LoVo (cell line): ENCODE measurements around the gene CILP2.

ENCODE experiments used
- DNase-seq: peaks from one replicate; pipeline ENCODE4 v3.0.0-alpha.2; 2016; ENCODE audit warnings: low spot score

CILP2 gene

GRCh38 chr19:19544257-19544953 lies 6.3 kb downstream of the CILP2 start:
- no peak for DNase-seq

GRCh38 chr19:19544954-19545591 lies 7.0 kb downstream of the CILP2 start:
- no peak for DNase-seq

- no peak for DNase-seq
Observed at GRCh38 chr19:19545707-19546106, 7.6 kb downstream of the CILP2 start.

GRCh38 chr19:19546751-19547162 lies 8.7 kb downstream of the CILP2 start:
- DNase-seq, result no peak

GRCh38 chr19:19547674-19548336 lies 9.7 kb downstream of the CILP2 start:
- no peak for DNase-seq

- DNase-seq, result no peak
Observed at GRCh38 chr19:19548915-19549759, 11.1 kb downstream of the CILP2 start.

- DNase-seq, result no peak
Observed at GRCh38 chr19:19549804-19550464, 11.9 kb downstream of the CILP2 start.

GRCh38 chr19:19550485-19550929 lies 12.4 kb downstream of the CILP2 start:
- DNase-seq, result no peak

GRCh38 chr19:19550972-19551852 lies 13.1 kb downstream of the CILP2 start:
- no peak for DNase-seq

GRCh38 chr19:19551853-19552192 lies 13.8 kb downstream of the CILP2 start:
- no peak for DNase-seq

- peak; percentile 25 for DNase-seq
Observed at GRCh38 chr19:19552798-19553197, 14.7 kb downstream of the CILP2 start.

GRCh38 chr19:19553670-19554069 lies 15.6 kb downstream of the CILP2 start:
- DNase-seq, result no peak

- peak; percentile 44 for DNase-seq
Observed at GRCh38 chr19:19554074-19555023, 16.3 kb downstream of the CILP2 start.

- no peak for DNase-seq
Observed at GRCh38 chr19:19558055-19558454, 20.0 kb downstream of the CILP2 start.

- DNase-seq, result no peak
Observed at GRCh38 chr19:19558636-19559035, 20.6 kb downstream of the CILP2 start.

GRCh38 chr19:19559931-19560330 lies 21.9 kb downstream of the CILP2 start:
- no peak for DNase-seq

GRCh38 chr19:19561946-19562664 lies 24.0 kb downstream of the CILP2 start:
- DNase-seq, result no peak

GRCh38 chr19:19562665-19563347 lies 24.7 kb downstream of the CILP2 start:
- DNase-seq, result no peak
